Mucosa of stomach (tissue), 1 donor: ENCODE data around the gene UPB1.

Experiments used
- H3K27me3 ChIP-seq: one replicate; pipeline ENCODE4 v1.7.0; 2013; ENCODE audit warnings: mild to moderate bottlenecking, low read length; ENCODE audit not compliant: control insufficient read depth, insufficient read depth
- H3K36me3 ChIP-seq: one replicate; pipeline ENCODE4 v1.7.0; 2013; ENCODE audit warnings: low read length; ENCODE audit not compliant: control insufficient read depth, insufficient read depth
- H3K4me1 ChIP-seq: one replicate; pipeline ENCODE4 v1.7.0; 2013; ENCODE audit warnings: mild to moderate bottlenecking, low read length; ENCODE audit not compliant: control insufficient read depth, insufficient read depth
- H3K4me3 ChIP-seq: one replicate; pipeline ENCODE4 v1.7.0; 2013; ENCODE audit warnings: low read length
- H3K9ac ChIP-seq: one replicate; pipeline ENCODE4 v1.7.0; 2013; ENCODE audit warnings: mild to moderate bottlenecking, low read length, moderate library complexity
- H3K9me3 ChIP-seq: one replicate; pipeline ENCODE4 v1.7.0; 2013; ENCODE audit warnings: mild to moderate bottlenecking, low read length, moderate library complexity; ENCODE audit not compliant: control insufficient read depth
- donor health status: Pancreatic carcinoma.

The UPB1 gene

GRCh38 chr22:24499706-24500276 is 4.7 kb downstream of the UPB1 start:
- H3K9me3 ChIP-seq, result no peaks in the 10 kb centered on the region
- H3K36me3 ChIP-seq, result no peaks in the 10 kb centered on the region
- H3K9ac ChIP-seq, result no peak overlapping the region
- no peak overlapping the region for H3K4me3 ChIP-seq
- H3K27me3 ChIP-seq, result peaks cover 13% of the 10 kb centered on the region
- no peaks in the 10 kb centered on the region for H3K4me1 ChIP-seq

GRCh38 chr22:24500277-24500820 is 5.2 kb downstream of the UPB1 start:
- Histone ChIP-seq H3K4me3 (no peak overlapping the region), H3K9me3 (no peaks in the 10 kb centered on the region), H3K9ac (no peak overlapping the region), H3K36me3 (no peaks in the 10 kb centered on the region), H3K27me3 (peaks cover 7% of the 10 kb centered on the region), H3K4me1 (no peaks in the 10 kb centered on the region)

- Histone ChIP-seq H3K9me3 (no peaks in the 10 kb centered on the region), H3K4me3 (no peak overlapping the region), H3K9ac (no peak overlapping the region), H3K36me3 (no peaks in the 10 kb centered on the region), H3K27me3 (no peaks in the 10 kb centered on the region), H3K4me1 (peaks cover 4% of the 10 kb centered on the region)
Measured at GRCh38 chr22:24501301-24502005, 6.3 kb downstream of the UPB1 start.

GRCh38 chr22:24502034-24502433 is 6.9 kb downstream of the UPB1 start:
- Histone ChIP-seq H3K4me1 (peaks cover 10% of the 10 kb centered on the region), H3K36me3 (no peaks in the 10 kb centered on the region), H3K27me3 (no peaks in the 10 kb centered on the region), H3K9me3 (no peaks in the 10 kb centered on the region), H3K4me3 (no peak overlapping the region), H3K9ac (no peak overlapping the region)

DNA sequence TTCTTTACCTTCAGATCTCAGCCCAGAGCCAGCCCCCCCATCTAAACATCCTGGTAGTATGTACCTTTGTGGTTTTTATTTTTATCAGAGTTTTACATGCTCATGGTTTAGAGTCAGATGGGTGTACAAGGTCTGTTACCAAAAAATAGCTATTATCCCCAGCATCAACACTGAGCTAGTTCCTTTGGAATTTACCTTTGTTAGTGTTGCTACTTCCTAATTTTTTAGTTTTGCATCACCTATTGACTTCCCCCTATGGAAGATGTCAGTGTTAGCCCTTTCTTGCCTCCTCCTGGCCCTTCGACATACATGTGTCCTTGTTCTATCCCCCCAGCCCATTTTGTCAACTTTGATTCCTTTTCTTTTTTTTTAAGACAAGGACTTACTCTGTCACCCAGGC is 7.4 kb downstream of the UPB1 start:
- Histone ChIP-seq H3K9ac (no peak overlapping the region), H3K36me3 (no peaks in the 10 kb centered on the region), H3K9me3 (no peaks in the 10 kb centered on the region), H3K4me3 (no peak overlapping the region), H3K27me3 (no peaks in the 10 kb centered on the region), H3K4me1 (peaks cover 13% of the 10 kb centered on the region)

GRCh38 chr22:24503137-24503842 is 8.2 kb downstream of the UPB1 start:
- H3K4me1 ChIP-seq, result peaks cover 13% of the 10 kb centered on the region
- H3K36me3 ChIP-seq, result no peaks in the 10 kb centered on the region
- no peaks in the 10 kb centered on the region for H3K27me3 ChIP-seq
- no peak overlapping the region for H3K4me3 ChIP-seq
- H3K9me3 ChIP-seq, result no peaks in the 10 kb centered on the region
- H3K9ac ChIP-seq, result no peak overlapping the region

DNA sequence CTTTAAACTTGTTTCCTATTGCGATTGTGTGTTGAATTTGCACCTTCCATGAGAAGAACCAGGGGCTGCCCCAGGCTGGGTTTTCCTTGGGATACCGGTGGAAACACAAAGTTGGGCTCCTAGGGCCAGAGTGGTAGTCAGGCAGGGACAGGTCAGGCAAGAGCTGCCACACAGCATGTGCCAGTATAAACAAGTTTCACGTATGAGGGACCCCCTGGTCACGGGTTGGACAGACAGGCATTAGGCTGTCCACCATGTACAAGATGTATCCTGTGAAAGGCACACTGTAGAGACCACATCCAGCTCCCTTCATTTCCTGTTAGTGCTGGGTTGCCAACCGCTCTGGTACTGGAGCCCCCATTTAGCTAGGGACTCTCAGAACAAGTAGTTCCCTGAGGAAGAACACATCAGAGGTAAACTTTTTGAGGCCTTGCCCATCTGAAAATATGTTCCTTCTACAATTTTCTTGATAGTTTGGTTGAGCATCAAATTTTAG is 8.8 kb downstream of the UPB1 start:
- Histone ChIP-seq H3K36me3 (no peaks in the 10 kb centered on the region), H3K4me1 (peaks cover 13% of the 10 kb centered on the region), H3K27me3 (no peaks in the 10 kb centered on the region)

DNA sequence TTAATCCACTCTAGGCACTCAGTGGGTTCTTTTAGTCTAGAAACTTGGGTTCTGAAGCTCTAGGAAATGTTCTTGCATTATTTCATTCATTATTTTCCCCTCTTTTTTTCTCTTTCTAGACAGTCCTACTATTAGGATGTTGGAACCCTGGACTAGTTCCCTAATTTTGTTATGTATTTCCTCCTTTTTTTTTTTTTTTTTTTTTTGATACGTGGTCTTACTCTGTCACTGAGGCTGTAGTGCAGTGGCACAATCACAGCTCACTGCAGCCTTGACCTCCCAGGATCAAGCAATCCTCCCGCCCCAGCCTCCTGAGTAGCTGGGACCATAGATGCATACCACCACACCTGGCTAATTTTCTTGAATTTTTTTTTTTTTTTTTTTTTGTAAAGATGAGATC is 9.4 kb downstream of the UPB1 start:
- no peaks in the 10 kb centered on the region for H3K9me3 ChIP-seq
- no peak overlapping the region for H3K9ac ChIP-seq
- no peaks in the 10 kb centered on the region for H3K36me3 ChIP-seq
- H3K27me3 ChIP-seq, result no peaks in the 10 kb centered on the region
- H3K4me1 ChIP-seq, result peaks cover 13% of the 10 kb centered on the region
- H3K4me3 ChIP-seq, result no peak overlapping the region

More for the DNA sequence above, 8.8 kb downstream of the UPB1 start:
- H3K9me3 ChIP-seq, result no peaks in the 10 kb centered on the region
- no peak overlapping the region for H3K4me3 ChIP-seq
- no peak overlapping the region for H3K9ac ChIP-seq

GRCh38 chr22:24504956-24505736 is 10.0 kb downstream of the UPB1 start:
- peaks cover 13% of the 10 kb centered on the region for H3K4me1 ChIP-seq
- H3K4me3 ChIP-seq, result no peak overlapping the region
- no peak overlapping the region for H3K9ac ChIP-seq
- H3K36me3 ChIP-seq, result no peaks in the 10 kb centered on the region
- no peaks in the 10 kb centered on the region for H3K9me3 ChIP-seq
- H3K27me3 ChIP-seq, result no peaks in the 10 kb centered on the region

GRCh38 chr22:24506802-24507438 is 11.8 kb downstream of the UPB1 start:
- Histone ChIP-seq H3K9ac (no peak overlapping the region), H3K4me3 (no peak overlapping the region), H3K4me1 (peaks cover 26% of the 10 kb centered on the region)

GRCh38 chr22:24507716-24508115 is 12.6 kb downstream of the UPB1 start:
- no peak overlapping the region for H3K4me3 ChIP-seq
- H3K9ac ChIP-seq, result no peak overlapping the region
- no peaks in the 10 kb centered on the region for H3K27me3 ChIP-seq
- H3K4me1 ChIP-seq, result peaks cover 29% of the 10 kb centered on the region
- no peaks in the 10 kb centered on the region for H3K36me3 ChIP-seq
- H3K9me3 ChIP-seq, result no peaks in the 10 kb centered on the region

More at GRCh38 chr22:24506802-24507438, 11.8 kb downstream of the UPB1 start:
- H3K9me3 ChIP-seq, result no peaks in the 10 kb centered on the region
- H3K36me3 ChIP-seq, result no peaks in the 10 kb centered on the region
- no peaks in the 10 kb centered on the region for H3K27me3 ChIP-seq
